Adrenal gland (tissue), 5 donors: ENCODE measurements around the gene UGT1A9.
"Not testable (repeated sequence)": the region's sequence is repeated elsewhere in the genome, so short reads cannot be mapped to it uniquely, and the experiment has no call there.

Experiments used
- POLR2A ChIP-seq, 2 donors: fragments of 450-650 bp; IDR thresholded peaks; one replicate each; pipeline ENCODE4 v1.6.1; 2017; ENCODE audit warnings: antibody characterized with exemption in 2 of 2, mild to moderate bottlenecking in 2 of 2, moderate library complexity in 1 of 2
- TF ChIP-seq, protein P1 (sequence below), 6 experiments: fragments of 450-650 bp in 4 of 6; fragments of 200-600 bp in 2 of 6; sonication (generic) in 1 of 6; IDR thresholded peaks; 1 replicate in 5 of 6; 2 replicates in 1 of 6; pipeline versions ENCODE4 v1.5.1 to v1.8.0; 2016 to 2021; ENCODE audit warnings: antibody characterized with exemption in 6 of 6, mild to moderate bottlenecking in 2 of 6, moderate library complexity in 1 of 6
- donor health status: DM: no; HTN: no; CAD: no.

DNA sequence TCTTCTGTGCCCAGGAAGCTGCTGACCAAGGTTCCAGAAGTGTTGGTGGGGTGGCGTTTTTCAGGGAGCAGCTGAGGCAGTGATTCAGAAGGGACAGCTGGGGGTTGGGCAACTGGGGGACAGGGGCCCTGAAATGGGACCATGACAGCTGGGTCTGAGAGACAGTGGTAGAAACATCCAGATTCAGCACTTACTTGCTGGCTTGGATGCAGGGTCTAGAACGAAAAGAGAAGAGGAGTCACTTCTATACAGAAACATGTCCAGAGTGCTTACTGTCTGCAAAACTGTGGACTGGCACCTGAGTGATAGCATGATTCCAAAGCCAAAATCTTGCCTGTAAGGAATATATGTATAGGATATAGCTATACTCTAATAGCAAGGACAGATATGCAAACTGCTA is 74.1 kb downstream of the UGT1A9 start:
- TF ChIP-seq, protein P1, sequence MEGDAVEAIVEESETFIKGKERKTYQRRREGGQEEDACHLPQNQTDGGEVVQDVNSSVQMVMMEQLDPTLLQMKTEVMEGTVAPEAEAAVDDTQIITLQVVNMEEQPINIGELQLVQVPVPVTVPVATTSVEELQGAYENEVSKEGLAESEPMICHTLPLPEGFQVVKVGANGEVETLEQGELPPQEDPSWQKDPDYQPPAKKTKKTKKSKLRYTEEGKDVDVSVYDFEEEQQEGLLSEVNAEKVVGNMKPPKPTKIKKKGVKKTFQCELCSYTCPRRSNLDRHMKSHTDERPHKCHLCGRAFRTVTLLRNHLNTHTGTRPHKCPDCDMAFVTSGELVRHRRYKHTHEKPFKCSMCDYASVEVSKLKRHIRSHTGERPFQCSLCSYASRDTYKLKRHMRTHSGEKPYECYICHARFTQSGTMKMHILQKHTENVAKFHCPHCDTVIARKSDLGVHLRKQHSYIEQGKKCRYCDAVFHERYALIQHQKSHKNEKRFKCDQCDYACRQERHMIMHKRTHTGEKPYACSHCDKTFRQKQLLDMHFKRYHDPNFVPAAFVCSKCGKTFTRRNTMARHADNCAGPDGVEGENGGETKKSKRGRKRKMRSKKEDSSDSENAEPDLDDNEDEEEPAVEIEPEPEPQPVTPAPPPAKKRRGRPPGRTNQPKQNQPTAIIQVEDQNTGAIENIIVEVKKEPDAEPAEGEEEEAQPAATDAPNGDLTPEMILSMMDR (IDR thresholded peaks at IDR 0.05): not testable (repeated sequence)
- TF ChIP-seq POLR2A (IDR thresholded peaks at IDR 0.05): not testable (repeated sequence)
